HG03196 (cell line): ENCODE measurements around the gene UQCRHL.
"Not testable (repeated sequence)": the region's sequence is repeated elsewhere in the genome, so short reads cannot be mapped to it uniquely, and the experiment has no call there.

Source experiments
- ATAC-seq: cut with Tn5 transposase; IDR thresholded peaks from one replicate; pipeline ENCODE4 v1.9.1; 2021; ENCODE audit not compliant: unreplicated experiment

Gene UQCRHL

DNA sequence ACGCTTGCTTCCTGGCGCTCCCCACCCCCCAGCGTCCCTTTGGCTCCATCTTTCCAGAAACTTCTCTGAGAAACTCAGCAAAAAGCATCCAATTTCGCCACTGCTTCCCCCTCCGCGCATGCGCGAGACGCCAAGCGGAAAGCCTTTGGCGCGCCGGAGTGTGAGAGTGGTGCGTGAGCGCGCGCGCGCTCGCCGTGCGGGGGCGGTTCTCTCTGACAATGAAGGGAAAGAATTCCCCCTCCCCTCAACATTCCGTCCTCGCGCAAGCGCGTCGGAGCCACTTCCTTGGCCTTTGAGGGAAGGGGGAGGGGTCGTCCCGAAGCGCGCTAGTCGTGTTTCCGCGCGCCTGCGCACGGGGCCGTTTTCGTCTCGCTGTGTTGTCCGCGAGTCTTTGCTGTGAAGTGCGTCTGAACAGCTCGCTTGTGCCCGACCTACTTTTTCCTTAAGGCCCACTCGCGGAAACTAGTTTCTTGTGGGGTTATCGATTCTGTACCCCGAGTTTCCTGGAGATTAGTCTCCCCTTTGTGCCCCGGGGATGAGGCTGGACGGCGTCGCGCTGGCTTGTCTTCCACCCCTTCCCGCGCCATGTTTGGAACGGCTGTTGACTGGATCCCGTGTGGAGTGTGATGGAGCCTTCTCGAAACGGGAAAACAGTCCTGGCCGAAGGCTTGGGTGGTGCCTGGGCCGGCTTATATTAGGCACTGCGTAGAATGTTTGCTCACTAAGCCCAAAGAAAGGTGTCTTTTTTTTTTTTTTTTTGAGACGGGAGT lies 28.5 kb upstream of the UQCRHL start:
- peak; percentile 62 for ATAC-seq

GRCh38 chr1:15835205-15835740 lies 27.8 kb upstream of the UQCRHL start:
- peak; percentile 5 for ATAC-seq

GRCh38 chr1:15834406-15835204 lies 27.2 kb upstream of the UQCRHL start:
- peak; percentile 49 for ATAC-seq

- no peak for ATAC-seq
These were observed 26.5 kb upstream of the UQCRHL start for GRCh38 chr1:15833842-15834405.

DNA sequence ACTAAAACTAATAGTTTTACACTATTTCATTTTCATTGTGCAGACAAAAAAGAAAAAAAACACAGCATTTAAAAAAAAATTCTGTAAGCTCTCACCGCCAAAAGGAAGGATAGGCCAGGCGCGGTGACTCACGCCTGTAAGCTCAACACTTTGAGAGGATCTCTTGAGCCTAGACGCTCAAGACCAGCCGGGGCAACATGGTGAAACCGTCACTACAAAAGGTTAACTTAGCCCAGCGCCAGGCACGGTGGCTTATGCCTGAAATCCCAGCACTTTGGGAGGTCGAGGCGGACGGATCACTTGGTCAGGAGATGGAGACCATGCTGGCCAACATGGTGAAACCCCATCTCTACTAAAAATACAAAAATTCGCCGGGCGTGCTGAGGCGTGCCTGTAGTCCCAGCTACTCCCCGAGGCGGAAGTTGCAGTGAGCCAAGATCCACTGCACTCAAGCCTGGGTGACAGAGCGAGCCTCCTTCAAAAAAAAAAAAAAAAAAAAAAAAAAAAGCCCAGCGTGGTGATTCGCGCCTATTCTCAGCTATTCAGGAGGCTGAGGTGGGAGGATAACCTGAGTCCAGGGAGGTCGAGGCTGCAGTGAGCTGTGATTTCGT lies 25.7 kb upstream of the UQCRHL start:
- no peak for ATAC-seq

GRCh38 chr1:15830258-15830657 lies 22.8 kb upstream of the UQCRHL start:
- no peak for ATAC-seq

DNA sequence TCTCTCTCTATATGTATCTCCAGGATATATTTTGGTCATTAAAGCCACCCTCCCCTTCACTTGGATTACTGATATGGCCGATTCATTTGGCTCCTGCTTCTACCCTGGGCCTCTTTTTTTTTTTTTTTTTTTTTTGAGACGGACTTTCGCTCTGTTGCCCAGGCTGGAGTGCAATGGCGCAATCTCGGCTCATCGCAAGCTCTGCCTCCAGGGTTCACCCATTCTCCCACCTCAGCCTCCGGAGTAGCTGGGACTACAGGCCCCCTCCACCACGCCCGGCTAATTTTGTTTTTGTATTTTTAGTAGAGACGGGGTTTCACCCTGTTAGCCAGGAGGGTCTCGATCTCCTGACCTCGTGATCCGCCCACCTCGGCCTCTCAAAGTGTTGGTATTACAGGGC lies 21.5 kb upstream of the UQCRHL start:
- not testable (repeated sequence) for ATAC-seq

DNA sequence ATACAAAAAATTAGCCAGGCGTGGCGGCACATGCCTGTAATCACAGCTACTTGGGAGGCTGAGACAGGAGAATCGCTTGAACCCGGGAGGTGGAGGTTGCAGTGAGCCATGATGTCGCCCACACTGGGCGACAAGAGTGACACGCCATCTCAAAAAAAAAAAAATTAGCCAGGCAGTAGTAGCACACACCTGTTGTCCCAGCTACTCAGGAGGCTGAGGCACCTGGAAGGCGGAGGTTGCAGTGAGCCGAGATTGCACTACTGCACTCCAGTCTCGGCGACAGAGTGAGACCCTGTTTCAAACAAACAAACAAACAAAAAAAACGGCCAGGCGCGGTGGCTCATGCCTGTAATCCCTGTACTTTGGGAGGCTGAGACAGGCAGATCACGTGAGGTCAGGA lies 20.1 kb upstream of the UQCRHL start:
- not testable (repeated sequence) for ATAC-seq

DNA sequence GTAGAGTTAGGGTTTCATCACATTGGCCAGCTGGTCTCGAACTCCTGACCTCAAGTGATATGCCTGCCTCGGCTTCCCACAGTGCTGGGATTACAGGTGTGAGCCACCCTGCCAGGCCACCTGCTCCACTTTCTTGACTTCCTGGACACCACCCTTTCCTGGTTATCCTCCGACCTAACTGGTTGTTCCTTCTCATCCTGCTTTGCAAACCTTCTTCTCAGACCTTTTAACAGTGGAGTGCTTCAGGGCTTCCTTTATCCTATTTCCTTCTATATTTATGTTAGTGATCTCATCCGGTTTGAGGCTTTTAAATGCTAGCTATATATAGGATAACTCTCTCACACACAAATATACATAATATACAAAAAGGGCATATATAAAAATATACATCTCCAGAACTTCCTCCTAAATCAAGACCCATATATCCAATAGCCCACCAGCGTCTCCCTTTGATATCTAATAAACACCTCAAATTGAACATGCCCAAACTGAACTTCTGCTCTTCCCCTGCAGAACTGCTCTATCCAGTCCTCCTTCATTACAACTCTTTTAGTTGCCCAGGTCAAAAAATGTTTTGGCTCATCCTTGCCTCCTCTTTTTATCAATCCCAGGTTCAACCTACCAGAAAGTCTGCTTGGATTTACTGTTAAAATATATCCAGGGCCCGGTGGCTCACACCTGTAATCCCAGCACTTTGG lies 19.5 kb upstream of the UQCRHL start:
- no peak for ATAC-seq

GRCh38 chr1:15825800-15826199 lies 18.4 kb upstream of the UQCRHL start:
- no peak for ATAC-seq

DNA sequence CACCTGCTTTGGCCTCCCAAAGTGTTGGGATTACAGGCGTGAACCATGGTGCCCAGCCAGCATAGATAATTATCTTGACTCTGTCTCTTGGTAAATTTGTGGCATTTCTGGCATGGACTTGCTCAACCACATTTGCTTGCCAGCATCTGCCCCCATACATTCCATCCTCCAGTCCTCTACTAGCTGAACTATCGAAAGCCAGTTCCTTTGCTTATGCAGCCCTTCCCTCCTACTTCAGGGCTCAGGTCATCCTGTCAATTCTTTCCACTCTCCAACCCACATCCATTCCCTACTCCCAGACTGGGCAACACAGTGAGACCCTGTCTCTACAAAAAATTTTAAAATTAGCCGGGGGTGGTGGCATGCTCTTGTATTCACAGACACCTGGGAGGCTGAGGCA lies 13.0 kb upstream of the UQCRHL start:
- no peak for ATAC-seq

- no peak for ATAC-seq
These were observed 9.2 kb upstream of the UQCRHL start for GRCh38 chr1:15816674-15817073.

DNA sequence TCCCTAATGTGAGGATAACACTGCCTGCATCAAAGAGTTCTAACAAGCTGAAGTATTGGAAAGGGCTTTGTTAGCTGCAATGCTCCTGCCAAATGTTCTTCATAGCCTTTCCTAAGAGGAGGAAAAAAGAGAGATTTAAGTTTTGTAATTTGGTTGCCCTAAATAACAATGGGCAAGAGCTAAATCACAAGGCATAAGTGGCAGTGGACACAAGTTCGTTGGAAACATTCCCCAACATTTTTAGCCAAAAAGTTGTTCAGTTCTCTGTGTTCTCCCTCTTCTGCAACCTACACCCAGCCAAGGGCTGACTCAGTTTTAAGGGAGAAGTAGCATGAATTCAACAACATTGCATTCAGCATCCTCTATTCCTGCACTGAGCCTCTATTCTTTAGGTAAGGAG lies 2.6 kb upstream of the UQCRHL start:
- no peak for ATAC-seq

- no peak for ATAC-seq
These were observed 1.5 kb upstream of the UQCRHL start for GRCh38 chr1:15808955-15809354.

DNA sequence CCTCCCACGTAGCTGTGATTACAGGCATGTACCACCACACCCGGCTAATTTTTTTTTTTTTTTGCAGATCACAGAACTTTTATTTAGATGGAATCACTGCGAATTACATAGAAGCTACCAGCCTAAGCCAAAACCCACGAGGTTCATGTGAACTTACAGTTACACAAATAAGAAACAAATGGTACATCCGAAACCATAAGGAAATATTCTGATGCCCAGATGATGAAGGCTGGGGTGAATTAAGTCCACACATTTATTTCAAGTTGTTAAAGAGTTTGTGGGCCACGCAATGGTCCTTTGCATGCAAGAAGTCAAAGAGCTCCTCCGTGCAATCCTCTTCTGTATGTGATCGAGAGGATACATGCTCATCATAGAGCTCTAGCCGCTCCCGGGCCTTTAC lies 328 bp downstream of the UQCRHL start:
- no peak for ATAC-seq

DNA sequence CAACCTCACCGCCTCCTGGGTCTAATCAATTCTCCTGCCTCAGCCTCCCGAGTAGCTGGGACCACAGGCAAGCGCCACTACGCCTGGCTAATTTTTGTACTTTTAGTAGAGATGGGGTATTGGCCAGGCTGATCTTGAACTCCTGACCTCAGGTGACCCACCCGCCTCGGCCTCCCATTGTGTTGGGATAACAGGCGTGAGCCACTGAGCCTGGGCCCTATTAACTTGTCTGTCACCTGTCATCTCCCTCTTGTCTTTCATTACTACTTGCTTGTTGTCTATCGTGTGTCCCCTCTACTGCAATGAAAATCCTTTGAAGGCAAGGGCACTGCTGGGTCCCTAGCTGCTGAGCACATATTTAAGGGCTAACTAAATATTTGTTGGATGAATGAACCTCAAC lies 3.4 kb downstream of the UQCRHL start:
- ATAC-seq = no peak

- ATAC-seq = no peak
These were observed 4.1 kb downstream of the UQCRHL start for GRCh38 chr1:15803380-15803779.

DNA sequence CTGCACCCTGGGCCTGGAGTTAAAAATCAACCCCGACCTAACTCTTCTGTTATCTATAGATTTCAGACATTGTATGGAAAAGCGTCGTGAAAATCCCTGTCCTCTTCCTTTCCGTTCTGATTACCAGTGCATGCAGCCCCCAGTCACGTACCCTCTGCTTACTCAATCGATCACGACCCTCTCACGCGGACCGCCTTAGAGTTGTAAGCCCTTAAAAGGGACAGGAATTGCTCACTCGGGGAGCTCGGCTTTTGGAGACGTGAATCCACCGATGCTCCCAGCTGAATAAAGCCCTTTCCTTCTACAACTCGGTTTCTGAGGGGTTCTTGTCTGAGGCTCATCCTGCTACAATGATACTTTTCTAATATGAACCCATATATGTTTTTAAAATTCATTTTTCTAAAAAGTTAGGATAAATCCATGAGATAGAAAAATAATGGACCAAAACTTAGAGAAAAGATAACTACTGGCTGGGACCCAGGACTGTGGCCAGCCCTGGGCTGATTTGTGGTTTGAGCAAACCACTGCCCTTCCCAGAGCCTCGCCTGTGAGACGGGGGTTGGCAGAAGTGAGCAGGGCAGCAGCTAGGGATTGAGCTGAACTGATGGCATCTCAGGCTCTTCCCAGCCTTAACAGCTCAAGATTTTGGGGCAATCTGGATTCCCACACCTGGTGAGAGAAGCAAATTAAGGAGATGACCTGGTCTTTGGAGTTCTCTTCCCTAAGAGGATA lies 5.0 kb downstream of the UQCRHL start:
- ATAC-seq = no peak

DNA sequence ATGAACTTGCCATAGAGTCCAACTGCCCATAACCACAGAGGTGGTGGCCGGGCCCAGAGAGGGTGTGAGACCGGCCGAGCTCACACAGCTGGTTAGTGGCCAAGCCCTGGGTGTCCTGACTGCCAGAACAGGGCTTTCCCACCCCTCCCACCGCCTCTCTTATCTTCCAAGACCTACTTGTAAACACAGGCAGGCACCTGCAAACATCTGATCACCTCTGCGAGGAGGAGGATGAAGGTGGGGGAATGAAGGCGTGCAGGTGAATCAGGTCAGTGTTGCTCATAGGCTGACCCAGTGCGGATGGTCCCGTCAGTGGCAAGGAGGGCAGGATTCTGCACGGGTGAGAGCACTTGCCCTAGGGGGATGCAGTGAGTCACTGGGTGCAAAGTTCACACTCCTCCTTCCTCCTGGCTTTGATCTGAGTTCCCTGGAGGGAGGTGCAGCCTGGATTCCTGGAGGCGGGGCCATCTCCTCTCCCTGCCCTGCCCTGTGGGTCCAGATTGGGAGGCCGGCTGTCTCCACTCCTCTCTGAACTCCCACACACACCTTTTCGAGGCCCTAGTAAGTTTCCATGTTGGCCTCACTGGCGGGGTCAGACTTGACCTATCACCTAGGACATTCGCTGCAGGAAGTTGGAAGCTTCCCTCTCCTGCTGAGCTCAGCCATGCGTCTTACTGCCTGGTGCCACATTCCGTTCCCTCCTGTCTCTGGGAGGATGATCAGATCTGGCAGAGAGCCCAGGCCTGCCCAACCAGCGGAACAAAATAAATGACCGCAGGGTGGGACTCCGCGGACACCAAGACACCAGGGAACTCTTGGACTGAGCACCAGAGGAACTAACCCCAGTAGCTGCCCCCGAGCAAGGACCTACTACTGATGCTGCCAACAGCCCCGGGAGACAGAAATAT lies 7.3 kb downstream of the UQCRHL start:
- no peak for ATAC-seq
